Lower lobe of right lung (tissue), 2 donors: ENCODE data around the gene CADPS2. TPM values are rescaled to one million over a fixed set of nuclear protein-coding genes. Genes with fewer than 3 reads are reported as not detected.

Experiments
- ATAC-seq, 2 donors: fragments of 200-7000 bp; cut with Tn5 transposase; one replicate each; pipeline ENCODE4 v1.9.1; 2020 to 2022; ENCODE audit warnings: mild to moderate bottlenecking in 2 of 2, moderate library complexity in 2 of 2
- DNase-seq: peaks from one replicate; pipeline ENCODE4 v3.0.0-alpha.2; 2020
- H3K27ac ChIP-seq: fragments of 200-600 bp; one replicate; pipeline ENCODE4 v1.8.0; 2022
- H3K27me3 ChIP-seq: fragments of 200-600 bp; one replicate; pipeline ENCODE4 v1.8.0; 2022; ENCODE audit warnings: low read depth
- H3K36me3 ChIP-seq: fragments of 200-600 bp; one replicate; pipeline ENCODE4 v1.8.0; 2022; ENCODE audit warnings: mild to moderate bottlenecking
- H3K4me1 ChIP-seq: fragments of 200-600 bp; one replicate; pipeline ENCODE4 v1.8.0; 2022
- H3K4me3 ChIP-seq: fragments of 200-600 bp; one replicate; pipeline ENCODE4 v1.8.0; 2022; ENCODE audit warnings: mild to moderate bottlenecking
- H3K9me3 ChIP-seq: fragments of 200-600 bp; one replicate; pipeline ENCODE4 v1.8.0; 2022
- CTCF ChIP-seq: fragments of 200-600 bp; IDR thresholded peaks from one replicate; pipeline ENCODE4 v1.8.0; 2022; ENCODE audit warnings: antibody characterized with exemption, mild to moderate bottlenecking
- intact Hi-C: fragments of 100-400 bp; cut with DNase I; formaldehyde crosslinking; loops from one replicate; pipeline ENCODE4 v1.11.0; 2022
- total RNA-seq: library from RNA; stranded (reverse); fragmentation: NEBNext Ultra II Directional; extraction: Animal tissue kit (Norgen Biotek cat#: 25700); gene quantifications from one replicate; pipeline ENCODE4 v1.2.1, GENCODE V29; 2021
- donor health status: DM: no; HTN: yes; CAD: no; lungs with severe emphysema.

Gene CADPS2
- total RNA-seq, 1 donor from 2014 or later, result 41.1 TPM

DNA sequence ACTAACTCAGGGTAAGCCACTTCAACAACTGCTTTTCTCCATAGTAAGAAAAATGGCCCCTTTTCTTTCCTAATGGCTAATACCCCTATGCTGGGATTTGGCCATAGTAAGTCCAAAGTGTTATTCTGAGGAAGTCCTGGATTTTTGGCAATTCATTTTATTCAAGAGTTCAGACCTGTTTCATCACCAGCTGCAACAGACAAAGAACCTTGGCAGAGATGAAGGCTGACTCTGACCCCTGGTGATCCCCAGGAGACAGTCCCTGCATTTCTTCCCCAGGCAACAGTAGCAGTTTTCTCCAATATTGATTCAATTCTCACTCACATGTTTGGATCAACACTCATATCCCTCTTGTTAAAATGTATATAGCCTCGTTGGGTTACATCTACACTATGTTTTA is 332.5 kb downstream of the CADPS2 start:
- Histone ChIP-seq H3K27ac (no peak overlapping the region), H3K4me1 (peaks cover 10% of the 10 kb centered on the region), H3K4me3 (no peak overlapping the region), H3K9me3 (no peaks in the 10 kb centered on the region), H3K36me3 (no peaks in the 10 kb centered on the region), H3K27me3 (no peaks in the 10 kb centered on the region)
- no peak for ATAC-seq
- no peak for DNase-seq
- intact Hi-C loops, result no loop called here
- TF ChIP-seq CTCF, result no peak

GRCh38 chr7:122552769-122553168 is 333.5 kb downstream of the CADPS2 start:
- ATAC-seq (no peak), DNase-seq (no peak)
- Histone ChIP-seq H3K27ac (no peak overlapping the region), H3K27me3 (no peaks in the 10 kb centered on the region), H3K9me3 (no peaks in the 10 kb centered on the region), H3K4me1 (peaks cover 10% of the 10 kb centered on the region), H3K4me3 (no peak overlapping the region), H3K36me3 (no peaks in the 10 kb centered on the region)
- no peak for TF ChIP-seq CTCF
- intact Hi-C loops, result no loop called here

DNA sequence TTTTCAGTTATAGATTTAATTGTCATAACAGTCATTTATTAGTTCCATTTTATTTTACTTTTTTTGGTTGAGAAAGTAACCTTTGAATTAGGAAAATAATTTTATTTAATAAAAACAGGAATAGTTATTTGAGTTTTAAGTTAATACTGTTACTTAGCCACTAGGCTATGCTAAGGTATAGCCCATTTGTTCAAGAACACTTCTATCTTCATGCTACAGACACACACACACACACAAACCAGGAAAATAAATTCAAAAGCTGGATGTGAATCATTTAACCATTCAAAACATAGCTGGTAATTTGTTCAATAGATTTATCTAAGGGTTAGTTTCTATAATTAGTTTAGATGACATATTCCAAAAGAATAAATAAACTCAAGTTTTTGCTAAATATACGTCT is 335.7 kb downstream of the CADPS2 start:
- H3K4me3 ChIP-seq, result no peak overlapping the region
- intact Hi-C loops, result no loop called here
- ATAC-seq, result no peak
- H3K27ac ChIP-seq, result no peak overlapping the region
- H3K4me1 ChIP-seq, result no peaks in the 10 kb centered on the region
- H3K36me3 ChIP-seq, result no peaks in the 10 kb centered on the region
- TF ChIP-seq CTCF, result no peak
- H3K9me3 ChIP-seq, result no peaks in the 10 kb centered on the region
- no peak for DNase-seq
- H3K27me3 ChIP-seq, result no peaks in the 10 kb centered on the region

DNA sequence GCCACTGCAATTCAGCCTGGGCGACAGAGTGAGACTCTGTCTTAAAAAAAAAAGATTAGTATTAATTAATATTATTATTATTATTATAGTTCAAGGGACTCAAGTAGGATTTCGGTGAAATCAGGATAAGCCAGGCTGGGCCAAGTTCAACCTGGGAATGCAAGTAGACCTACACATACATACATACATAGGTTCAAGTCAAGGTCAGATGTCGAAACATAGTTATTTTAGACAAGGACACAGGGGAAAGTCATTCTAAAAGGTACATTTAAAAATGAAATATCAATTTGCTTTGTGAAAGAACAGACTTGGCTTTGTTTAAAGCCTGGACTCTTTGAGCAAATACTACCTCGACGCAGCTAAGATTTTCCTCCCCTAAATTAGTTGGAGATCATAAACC is 336.7 kb downstream of the CADPS2 start:
- Histone ChIP-seq H3K36me3 (no peaks in the 10 kb centered on the region), H3K9me3 (no peaks in the 10 kb centered on the region), H3K4me3 (no peak overlapping the region), H3K27me3 (no peaks in the 10 kb centered on the region), H3K27ac (no peak overlapping the region), H3K4me1 (no peaks in the 10 kb centered on the region)
- TF ChIP-seq CTCF, result no peak
- ATAC-seq, result no peak
- no peak for DNase-seq
- intact Hi-C loops, result no loop called here

- Histone ChIP-seq H3K36me3 (no peaks in the 10 kb centered on the region), H3K27me3 (no peaks in the 10 kb centered on the region), H3K4me1 (no peaks in the 10 kb centered on the region), H3K27ac (no peak overlapping the region), H3K4me3 (no peak overlapping the region), H3K9me3 (no peaks in the 10 kb centered on the region)
- ATAC-seq (no peak), DNase-seq (no peak)
- intact Hi-C loops, result no loop called here
- no peak for TF ChIP-seq CTCF
Observed at GRCh38 chr7:122546496-122546895, 339.8 kb downstream of the CADPS2 start.

DNA sequence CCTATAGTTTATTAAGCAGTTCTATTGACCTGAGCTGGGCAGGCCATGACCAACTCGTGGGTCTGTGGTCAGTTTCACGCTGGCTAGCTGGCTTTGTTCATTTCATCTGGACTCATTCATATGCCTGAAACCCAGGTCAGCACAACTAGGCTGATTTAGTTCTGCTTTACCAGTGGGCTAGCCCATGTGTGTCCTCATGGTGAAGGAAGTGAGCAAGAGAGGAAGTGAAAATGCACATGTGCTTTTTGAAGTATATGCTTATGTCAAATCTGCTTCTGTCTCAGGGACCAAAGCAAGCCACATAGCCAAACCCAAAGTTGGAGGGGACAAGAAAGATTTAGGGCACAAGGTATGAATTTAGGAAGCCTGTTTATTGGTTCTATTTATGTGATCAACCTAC is 341.8 kb downstream of the CADPS2 start:
- Histone ChIP-seq H3K27ac (no peak overlapping the region), H3K9me3 (no peaks in the 10 kb centered on the region), H3K27me3 (no peaks in the 10 kb centered on the region), H3K36me3 (no peaks in the 10 kb centered on the region), H3K4me1 (no peaks in the 10 kb centered on the region), H3K4me3 (no peak overlapping the region)
- DNase-seq (no peak), ATAC-seq (peak; percentile 26 to 52)
- TF ChIP-seq CTCF, result no peak
- intact Hi-C loops, result no loop called here
